HG02763 (cell line): ENCODE measurements around the gene LHX3.

ENCODE experiments used
- ATAC-seq: cut with Tn5 transposase; IDR thresholded peaks from one replicate; pipeline ENCODE4 v1.9.1; 2021; ENCODE audit warnings: mild to moderate bottlenecking, moderate library complexity; ENCODE audit not compliant: unreplicated experiment

Gene LHX3

DNA sequence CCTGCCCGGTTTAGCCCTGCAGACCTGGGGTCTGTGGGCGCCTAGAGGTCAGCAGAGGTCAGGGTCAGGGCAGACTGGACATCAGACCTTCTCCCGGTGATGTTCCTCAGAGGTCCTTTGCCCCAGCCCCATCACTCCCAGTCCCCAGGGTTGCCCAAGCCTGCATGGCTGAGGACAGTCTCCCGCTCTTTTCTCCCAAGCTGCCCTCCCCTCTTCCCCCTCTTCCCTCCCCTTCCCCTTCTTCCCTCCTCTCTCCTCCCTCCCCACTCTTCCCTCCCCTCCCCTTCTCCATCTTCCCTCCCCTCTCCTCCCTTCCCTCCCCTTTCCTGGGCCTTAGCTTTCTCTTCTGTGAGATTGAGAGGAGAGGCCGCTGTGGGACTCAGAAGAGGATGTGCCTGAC is 10.4 kb downstream of the LHX3 start:
- ATAC-seq: no peak

DNA sequence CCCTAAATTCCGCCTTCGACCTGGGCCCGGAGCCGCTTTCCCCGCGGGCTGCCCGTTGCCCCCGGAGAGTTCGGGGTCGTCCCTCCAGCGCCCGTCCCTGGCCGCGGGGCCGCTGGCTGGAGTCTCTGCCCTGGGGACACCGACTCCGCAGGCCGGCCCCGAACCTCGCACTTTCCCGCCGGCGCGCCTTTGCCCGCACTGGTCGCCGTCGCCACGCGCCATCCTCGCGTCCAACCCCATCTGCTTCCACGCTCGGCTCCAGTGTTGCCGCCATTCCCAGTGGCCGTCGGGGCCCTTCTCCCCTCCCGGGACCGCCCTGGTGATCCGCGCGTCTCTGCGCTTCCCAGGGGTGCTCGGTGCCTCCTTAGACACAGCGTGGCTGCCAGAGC is 11.0 kb downstream of the LHX3 start:
- ATAC-seq: no peak

DNA sequence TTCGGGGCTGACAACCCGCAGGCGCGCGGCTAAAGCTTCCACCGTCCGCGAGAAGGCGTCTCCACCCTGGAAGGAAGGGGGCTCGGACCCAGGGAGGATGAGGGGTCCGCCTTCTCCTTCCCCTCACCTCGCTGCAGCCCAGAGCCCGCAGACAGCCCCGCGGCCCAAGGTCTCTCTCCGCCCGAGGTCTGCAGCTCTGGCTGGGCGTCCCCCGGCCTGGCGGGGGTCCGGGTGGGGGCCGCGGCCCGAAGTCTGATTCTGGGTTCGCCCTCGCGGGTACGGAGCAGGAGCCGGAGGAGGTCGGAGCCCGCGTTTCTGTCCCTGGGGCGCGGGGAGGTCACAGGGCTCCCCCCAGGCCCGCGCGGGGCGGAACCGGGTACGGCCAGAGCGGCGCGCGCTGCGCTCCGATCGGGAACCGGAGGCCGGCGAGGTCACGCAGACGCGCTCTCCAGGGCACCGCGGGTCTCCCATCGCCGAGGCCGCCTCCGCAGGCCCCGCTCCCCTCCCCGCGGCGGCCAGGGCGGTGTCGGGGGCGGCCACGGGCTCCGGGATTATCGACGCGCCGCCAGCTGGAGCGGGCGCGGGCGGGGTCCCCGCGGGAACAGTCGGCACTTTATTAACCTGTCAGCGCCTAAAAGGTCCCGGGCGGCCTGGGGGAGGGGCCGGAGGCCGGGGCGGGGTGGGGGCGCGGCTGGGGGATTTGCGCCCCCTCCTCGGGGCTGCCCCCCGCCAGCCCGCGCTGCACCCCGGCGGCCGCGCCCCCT is 11.6 kb downstream of the LHX3 start:
- no peak for ATAC-seq

DNA sequence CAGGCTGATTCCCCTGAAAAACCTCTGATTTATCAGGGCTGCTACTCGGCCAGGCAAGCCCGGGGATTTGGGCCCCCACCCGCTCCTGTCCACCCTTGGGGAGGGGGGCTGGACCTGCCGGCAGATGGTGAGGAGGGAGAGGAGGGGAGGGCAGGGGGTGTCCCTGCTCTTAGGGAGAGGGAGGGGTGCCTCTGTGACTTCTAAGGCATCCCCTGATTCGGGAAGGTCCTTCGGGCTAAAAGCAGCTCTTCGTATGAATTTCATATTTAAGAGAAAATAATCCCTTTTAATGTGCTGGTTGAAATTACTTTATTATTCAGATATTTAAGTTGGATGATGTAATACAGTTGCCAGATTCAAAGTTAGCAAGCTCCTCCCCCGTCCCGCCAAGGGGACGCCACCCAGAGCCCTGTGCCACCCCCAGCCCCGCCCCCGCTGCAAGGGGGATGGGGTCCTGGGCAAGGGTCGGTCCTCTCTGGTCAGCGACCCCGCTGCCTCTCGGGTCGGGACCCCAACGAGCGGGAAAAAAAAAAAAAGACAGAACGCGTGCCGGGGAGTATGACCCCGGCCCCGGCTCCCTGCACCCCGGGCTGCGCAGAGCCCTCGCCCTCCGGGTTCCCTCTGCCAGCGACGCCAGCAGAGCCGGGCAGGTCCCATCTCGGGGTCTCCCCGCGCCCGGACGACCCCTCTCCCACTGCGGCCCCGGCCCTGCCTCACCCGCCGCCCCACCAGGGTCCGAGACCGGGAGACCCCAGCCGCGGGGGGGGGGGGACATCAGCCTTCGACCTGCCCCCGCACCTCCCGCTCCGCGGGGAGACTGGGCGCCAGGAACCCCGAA is 12.4 kb downstream of the LHX3 start:
- no peak for ATAC-seq

DNA sequence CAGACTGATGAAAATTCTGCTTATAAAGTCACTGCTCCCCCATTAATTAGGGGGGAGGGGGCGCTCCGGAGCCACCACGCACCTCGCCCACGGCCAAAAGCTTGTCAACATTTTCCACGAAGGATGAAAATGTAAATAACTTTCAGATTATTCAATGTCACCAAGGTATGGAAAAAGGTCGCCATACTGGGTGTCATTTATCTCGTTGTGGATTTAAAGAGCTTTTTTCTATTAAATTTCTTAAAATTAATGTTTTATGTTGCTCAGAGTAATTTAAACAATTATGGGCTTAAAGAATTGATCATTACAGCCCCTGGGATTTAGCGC is 13.0 kb downstream of the LHX3 start:
- ATAC-seq: no peak

DNA sequence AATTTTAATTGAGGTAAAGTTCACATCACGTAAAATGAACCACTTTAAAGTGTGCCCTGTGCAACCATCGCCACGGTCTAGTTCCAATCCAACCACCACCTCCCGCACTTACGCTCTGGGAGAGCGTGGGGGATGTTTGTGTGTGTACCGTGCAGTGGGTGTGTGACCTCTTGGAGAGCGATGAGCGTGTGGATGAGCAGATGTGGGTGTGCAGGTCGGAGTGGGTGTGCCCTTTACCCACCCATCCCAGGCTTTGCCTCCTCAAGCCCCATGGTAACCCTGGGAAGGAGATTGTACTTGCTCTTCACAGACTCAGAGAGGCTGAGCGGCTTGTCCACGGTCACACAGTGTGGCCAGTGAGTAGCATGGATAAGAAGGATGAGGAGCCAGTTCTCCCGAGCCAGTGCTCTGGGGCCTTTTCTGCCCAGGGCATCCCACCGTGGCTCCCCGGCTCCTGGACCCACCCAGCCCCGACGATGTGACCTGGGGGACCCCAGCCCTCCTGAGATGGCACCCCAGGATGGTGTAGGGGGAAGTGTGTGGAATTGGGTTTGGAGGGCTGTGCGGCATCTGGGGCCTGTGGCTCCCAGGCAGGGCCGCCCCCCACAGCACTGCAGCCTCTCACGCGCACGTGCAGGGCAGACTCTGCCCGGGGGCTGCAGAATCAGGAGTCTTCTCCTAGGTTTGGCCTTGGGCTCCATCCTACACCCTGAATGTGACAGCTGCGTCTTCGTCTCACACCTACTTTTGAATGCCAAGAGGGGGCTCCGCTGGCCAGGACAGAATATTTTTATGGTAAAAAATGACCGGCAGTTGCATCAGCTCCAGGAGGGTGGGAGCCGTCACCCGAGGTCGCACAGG is 13.6 kb downstream of the LHX3 start:
- no peak for ATAC-seq

DNA sequence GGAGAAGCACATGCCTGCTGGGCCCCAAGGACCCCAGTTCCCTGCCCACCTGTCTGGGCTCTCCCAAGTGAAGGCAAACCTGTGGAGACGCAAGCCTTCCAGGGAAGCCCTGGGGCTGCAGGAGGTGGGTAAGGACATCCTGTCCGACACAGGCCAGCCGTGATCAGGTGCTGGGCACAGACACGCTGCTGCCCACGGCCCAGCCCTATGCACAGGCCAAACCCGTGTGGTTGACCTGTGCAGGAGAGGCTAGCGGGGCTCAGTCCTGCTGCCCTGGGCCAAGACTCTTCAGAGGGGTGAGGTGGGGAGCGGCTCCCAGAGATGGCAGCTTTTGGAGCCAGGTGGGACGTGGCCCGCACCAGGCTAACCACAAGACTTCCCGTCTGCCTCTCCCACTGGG is 14.3 kb downstream of the LHX3 start:
- ATAC-seq: no peak

DNA sequence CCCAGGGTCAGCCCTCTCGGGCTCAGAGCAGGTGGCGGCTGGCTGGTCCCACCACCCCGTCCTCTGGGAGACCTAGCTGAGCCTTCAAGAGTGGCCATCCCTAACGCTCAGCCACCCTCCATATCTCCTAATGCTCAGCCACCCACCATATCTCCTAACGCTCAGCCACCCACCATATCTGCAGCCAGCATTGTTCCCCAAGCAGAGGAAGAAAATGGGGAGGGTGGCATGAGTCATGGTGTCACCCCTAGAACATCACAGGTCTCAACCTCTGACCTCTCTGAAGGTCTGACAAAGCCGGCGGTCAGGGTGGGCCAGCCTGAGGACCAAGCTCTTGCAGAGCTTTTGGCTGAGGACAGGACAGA is 14.7 kb downstream of the LHX3 start:
- ATAC-seq: no peak

DNA sequence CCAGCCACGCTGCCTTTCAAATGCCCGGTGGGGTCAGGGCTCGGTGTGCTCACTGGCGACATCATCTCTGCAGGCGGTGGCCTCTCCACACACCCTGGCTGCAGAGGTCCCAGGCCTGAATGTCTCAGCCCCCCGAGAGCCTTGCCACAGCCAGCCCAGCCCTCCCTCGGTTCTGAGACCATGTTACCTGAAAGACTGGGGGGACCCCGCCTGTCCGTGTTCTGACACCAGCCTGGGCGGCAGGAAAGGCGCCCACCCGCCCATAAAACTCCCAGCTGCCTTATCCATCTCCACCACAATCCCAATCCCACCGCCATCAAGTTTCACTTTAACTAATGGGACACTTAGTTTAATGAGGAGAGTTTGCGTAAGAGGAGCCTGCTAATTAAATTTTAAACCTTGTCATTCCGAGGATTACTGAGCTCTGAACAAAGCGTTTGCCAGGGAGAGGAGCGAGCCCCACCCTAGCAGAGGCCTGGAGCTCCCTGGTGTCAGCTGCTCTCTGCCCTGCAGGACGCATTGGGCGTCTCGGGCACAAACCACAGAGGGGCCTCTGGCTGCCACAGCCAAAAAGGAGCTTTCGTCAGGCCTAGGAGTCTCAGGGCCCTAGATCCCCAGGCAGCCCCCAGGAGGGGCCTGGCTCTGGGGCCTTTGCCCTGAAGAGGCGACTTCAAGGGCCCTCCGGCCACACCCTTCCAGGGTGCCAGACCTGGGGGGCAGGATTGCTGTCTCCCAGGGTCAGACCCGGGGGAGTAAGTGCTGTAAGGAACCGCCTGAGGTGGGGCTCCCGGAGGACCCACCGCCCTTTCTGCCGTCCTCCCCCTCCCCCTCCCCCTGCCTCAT is 15.3 kb downstream of the LHX3 start:
- ATAC-seq: no peak

DNA sequence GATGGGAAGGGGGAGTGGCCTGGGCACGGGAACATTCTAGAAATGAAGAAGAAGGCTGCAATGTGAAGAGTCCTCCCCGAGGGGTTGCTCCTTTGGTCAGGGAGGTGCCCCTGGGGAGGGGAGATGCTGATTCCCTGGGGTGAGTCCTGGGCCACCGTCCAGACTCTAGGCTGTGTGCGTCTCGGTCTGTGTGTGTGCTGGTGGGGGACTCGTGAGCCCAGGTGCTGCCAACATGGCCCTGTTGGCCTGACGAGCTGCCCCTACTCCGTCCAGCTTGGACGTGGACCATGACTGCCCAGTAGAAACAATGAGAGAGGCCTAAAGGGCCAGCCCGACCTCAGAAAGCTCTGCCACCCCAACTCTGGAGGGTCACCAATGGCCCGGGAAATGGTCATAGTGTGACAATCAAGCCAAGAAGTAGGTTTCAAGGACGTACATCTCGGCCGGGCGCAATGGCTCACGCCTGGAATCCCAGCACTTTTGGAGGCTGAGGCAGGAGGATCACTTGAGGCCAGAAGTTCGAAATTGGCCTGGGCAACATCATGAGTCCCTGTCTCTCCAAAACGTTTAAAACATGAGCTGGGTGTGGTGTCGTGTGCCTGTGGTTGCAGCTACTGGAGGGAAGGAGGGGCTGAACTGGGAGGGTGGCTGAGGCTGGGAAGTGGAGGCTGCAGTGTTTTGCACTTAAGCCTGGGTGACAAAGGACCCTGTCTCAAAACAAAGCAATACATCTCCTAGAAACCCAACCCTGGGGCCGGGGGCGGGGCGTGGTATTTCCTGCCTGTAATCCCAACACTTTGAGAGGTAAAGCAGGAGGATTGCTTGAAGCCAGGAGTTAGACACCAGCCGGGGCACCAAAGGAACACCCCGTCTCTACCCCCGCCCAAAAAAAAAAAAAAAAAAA is 17.0 kb downstream of the LHX3 start:
- no peak for ATAC-seq

DNA sequence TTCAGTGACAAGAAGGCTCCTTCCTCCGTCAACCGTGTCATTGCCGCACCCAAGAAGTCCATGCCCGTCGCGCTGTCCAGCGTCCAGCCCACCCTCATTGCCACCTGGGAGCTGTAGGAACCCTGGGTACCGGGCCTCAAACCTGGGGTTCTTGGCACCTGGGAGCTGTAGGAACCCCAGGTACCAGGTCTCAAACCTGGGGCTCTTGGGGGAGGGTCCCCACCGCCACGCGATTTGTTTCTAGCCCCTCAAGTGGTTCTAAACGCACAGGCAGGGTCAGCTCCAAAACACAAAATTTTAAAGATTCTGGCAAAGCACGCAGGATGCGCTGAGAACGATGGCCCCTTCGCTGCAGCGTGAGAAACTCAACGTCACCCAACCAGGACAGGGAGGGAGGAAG is 17.7 kb downstream of the LHX3 start:
- ATAC-seq: no peak

DNA sequence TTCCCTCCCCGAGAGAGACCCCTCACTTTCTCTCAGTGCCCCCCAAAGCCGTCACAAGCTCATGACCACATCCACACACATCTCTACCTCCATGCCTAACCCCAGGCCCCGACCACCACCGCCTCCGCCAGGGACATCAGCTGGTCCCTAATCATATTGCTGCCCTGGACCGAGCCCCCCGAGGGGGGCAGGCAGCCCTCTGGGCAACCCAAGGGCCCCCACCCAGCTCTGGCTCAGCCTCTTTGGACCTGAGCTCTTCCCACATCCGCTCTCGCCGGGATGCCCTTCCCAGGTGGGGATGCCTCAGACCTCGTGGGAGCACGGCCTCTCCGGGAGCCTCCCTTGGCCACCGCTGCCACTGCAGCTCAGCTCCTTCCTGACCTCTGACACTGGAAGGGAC is 18.5 kb downstream of the LHX3 start:
- no peak for ATAC-seq

DNA sequence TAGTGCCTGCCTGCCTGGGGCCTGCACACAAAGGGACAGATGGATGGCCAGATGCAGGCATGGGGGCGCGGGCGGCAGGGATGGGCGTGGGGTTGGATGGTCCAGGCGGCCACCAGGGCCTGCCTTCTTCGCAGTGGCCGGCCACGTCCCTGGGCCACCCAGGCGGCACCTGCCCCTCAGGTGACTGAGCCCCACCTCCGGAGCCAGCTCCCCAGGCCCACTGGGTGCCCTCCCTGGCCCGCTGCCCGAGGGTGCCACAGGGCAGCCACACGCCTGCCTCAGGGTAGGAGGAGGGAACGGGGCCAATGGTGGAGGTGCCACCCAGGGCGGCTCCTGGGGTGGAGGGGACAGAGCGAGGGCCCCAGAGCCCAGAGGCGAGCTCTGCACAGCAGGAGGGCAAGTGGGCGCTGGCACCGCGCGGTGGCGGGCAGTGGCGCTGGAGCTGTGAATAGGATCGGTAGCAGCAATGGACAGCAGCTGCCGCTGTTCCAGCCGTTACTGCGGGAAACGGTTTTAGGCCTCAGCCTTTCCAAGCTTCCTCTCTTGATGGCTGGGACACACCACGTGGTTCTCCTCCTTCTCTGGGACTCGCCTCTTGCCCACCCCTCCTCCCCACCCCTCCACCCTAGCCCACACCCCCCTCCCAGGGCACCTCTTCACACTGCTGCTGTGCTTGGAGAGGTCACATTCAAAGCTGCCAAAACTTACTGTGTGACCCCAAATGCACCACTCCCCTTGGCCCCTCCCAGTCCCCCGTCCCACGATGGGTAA is 19.1 kb downstream of the LHX3 start:
- ATAC-seq: no peak

DNA sequence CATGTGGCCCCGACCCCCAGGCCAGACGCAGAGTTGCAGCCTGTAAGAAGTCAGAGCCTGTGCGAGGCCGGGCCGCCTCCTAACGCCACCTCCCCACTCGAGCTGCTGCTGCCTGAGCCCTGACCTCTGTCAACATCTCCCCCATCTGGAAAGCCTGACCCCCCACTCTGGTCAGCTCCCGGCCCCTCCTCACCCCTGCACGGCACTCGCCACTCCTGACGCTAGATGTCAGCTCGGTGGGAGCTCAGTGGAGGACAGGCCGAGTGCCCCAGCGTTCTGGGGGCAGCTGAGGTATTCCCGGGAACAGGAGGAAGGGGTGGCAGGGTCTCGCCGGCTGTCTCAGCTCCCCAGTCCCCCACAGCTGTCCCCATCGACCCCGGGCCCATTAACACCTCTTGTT is 19.9 kb downstream of the LHX3 start:
- ATAC-seq: no peak

DNA sequence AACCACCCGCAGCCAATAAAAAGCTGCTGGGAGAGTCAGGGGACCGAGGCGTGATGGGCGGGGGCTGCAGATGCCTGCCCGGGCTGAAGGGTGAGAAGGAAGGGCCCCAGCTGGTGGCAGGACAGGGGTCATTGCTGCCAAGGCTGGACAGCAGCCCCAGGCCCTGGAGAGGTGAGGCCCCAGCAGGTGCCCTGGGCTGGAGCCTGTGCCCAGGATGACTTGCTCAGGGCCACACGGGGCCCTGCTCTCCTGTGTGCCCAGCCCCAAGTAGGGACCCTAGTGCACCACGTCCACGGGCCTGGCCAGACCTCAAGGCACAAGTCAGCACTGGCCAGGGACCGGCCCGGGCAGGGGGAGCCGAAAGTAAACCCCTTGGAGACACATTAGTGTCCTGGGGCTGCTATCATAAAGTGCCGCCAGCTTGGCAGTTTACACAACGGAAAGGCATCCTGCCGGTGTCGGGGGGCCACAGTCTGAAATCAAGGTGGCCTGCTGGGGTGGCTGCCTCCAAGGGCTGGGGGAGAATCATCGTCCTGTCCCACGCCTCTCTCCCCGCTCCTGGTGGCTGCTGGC is 22.0 kb downstream of the LHX3 start:
- no peak for ATAC-seq

DNA sequence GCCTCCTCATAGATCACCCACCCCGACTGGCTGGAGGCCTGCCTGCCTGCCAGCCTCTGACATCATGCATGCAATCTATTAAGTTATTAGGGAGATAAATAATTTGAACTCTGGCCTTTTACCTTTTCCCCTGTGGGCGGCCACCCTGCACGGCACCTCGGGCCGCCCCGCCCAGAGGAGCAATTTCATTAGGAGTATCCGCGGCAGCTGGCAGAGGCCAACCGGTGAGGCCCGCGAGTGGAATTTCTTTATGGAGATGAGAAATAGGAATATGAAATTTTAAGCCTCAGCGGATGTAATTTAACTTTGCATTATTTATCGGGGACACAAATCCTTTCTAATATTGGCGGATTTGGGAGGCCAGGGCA is 22.5 kb downstream of the LHX3 start:
- ATAC-seq: no peak

DNA sequence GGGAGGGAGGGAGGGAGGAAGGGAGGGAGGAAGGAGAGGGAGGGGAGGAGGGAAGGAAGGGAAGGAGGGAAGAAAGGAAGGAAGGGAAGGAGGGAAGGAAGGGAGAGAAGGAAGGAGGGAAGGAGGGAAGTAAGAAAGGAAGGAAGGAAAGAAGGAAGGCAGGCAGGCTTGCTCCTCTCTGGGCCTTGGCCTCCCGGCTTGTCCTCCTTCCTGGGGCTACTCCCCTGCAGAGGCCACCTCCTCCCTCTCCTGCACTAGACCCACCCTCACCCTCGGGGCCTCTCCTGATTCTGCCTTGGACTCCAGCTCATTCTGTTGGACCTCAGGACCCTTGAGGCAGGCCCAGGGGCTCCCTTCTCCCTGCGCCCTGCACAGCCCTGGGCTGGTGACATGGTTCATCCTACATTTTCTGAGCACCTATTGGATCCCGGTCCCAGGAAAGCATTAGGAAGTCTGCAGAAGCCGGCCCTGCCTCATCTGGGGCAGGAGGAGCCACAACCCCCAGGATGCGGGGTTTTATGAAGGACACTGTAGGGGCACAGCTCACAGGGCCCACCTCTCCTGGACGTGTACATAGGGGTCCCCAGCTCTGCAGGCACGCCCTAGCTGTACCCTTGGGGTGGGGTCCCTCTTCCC is 23.0 kb downstream of the LHX3 start:
- ATAC-seq: no peak

DNA sequence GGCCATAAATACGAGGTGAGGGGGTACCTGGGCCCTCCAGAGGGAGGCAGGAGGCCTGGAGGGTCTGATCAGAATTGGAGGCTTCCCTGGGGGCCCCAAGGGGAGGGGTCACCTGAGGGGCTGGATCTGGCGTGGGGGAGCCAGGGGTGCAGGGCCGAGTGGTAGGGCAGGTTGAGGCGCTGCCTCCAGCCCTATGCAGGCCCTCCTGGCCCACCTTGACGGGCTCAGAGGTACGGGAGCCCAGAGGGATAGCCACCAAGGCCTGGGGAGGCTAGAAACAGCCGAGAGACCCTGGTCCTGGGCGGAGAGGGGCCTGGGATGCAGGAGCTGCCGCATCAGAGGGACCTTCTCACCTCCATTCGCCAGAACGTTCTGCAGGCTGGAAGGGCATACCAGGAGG is 24.3 kb downstream of the LHX3 start:
- ATAC-seq: no peak
